Activated effector memory CD4-positive, alpha-beta T cell treated with anti-CD3 and anti-CD28 coated beads, Interleukin-2, amount 50 U/mL, for 16 hours (primary cell): Measurements from ENCODE around the gene USH1C.
A peak's percentile ranks its signal among the peaks of the same experiment; 100 is the strongest.

ENCODE experiments used
- DNase-seq: peaks from one replicate; pipeline ENCODE4 v3.0.0-alpha.2; 2020

The USH1C gene

DNA sequence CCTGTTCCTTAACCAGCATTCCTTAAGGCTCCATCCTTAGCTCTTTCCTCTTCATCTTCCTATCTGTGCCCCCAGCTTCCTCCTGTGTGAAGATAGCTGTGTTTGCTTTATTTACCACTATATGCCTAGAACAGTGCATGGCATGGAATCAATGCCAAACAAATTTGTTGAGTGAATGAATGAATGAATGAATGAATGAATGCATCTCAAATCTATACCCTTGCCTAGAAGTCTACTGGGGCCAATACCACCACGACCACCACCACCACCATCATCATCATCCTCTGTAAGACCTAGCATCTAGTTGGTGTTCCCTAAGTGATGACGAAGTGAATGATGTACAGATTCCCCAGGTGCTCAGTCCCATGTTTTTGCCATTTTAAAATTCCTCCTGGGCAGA lies 2.0 kb upstream of the USH1C start:
- no peak for DNase-seq

- peak; percentile 45 for DNase-seq
Measured at GRCh38 chr11:17543574-17544180, 539 bp downstream of the USH1C start.

- peak; percentile 44 for DNase-seq
Measured at GRCh38 chr11:17543041-17543440, 1.2 kb downstream of the USH1C start.

DNA sequence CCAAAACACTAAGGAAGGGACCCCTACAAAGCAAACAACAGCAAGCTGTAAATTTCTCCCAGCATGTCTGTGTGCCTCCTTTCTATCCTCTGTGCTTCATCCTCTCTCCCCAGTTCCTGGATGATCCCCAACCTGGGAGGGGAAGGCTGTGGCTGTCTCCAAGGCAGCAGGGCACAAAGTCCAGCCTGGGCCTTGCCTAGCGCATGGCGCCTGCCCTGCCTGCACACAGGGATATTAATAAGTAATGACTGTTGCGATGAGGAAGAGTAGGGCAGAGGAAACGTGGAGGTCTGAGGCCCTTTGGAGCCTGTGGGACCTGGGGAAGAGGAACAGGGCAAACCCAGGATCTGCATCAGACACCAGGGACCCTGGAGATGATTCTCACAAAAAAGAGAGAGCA lies 2.0 kb downstream of the USH1C start:
- peak; percentile 22 for DNase-seq

DNA sequence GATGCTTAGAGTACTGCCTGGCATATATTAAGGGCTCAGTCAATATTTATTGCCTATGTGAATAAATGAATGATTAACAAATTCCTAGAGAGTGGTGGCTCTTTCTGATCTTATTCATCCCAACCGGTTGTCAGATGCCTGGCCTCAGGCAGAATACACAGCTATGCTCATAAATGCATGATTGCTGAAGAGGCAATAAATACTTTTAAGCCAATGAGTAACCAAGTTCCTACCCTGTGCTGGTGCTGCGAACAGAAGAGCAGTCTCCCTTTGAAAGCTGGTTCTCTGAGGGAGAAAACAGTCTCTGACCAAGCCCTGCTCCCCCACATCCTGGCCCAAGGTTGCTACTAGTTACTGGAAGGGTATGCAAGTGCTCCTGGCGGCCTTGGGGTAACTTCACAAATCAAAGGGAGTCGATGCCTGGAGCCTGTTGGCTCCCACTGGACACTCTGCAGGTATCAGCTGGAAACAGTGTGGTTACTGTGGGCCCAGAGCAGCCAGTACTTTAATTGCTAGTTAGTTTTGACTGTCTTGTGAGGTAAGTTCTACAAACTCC lies 2.8 kb downstream of the USH1C start:
- no peak for DNase-seq

DNA sequence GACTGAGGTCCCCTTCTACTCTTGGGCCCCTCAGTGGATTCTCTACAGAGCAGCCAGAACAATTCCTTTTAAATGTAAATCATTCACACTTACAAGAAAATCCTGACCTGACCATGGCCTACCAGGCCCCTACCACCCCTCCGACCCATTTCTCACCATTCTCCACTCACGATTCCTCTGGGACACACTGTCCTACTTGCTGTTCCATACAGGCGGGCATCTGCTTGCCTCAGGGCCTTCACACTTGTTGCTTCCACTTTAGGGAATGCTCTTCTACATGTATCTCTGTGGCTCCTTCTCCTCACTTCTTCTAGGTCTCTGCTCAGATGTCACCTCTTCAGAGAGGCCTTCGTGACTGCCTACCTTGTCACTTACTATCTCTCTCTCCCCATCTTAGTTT lies 3.4 kb downstream of the USH1C start:
- no peak for DNase-seq

GRCh38 chr11:17538731-17539130 lies 5.5 kb downstream of the USH1C start:
- DNase-seq: no peak

GRCh38 chr11:17538054-17538453 lies 6.2 kb downstream of the USH1C start:
- DNase-seq: no peak

GRCh38 chr11:17537261-17537660 lies 7.0 kb downstream of the USH1C start:
- DNase-seq: no peak

DNA sequence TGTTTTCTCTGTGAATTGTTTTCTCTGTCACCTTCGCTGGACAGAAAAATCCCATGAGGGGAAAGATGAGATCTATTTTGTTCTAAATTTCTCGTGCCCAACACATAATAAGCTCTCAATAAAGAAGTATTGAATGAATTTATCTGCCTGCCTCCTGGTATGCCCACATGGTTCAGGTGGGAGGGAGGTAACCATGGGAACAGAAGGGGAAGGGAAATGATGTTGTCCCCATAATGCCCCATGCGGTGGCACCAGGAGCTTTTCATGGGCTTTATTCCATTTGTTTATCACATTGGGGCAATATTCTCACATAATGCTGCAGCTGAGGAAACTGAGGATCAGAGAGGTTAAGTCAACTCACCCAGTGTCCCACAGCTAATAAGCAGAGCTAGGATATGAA lies 8.7 kb downstream of the USH1C start:
- DNase-seq: no peak

GRCh38 chr11:17533778-17534415 lies 10.3 kb downstream of the USH1C start:
- no peak for DNase-seq

- no peak for DNase-seq
Measured at GRCh38 chr11:17533341-17533740, 10.9 kb downstream of the USH1C start.

DNA sequence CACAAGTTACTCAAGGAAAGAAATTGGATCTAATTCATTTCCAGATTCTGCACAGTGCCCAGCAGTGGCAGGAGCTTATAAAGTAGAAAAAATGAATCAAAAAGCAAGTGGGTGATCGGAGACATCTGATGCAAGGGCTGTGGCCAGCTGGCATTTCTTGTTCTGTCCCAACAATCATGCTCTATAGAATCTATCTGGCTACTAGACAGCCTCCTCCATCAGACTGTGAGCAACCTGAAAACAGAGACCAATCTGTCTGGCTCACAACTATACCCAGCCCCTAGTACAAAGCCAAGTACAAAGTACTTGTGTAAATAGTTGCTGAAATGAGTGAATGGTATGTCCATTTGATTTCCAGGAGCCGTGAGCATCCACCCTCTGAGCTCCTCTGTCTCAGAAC lies 11.4 kb downstream of the USH1C start:
- no peak for DNase-seq

DNA sequence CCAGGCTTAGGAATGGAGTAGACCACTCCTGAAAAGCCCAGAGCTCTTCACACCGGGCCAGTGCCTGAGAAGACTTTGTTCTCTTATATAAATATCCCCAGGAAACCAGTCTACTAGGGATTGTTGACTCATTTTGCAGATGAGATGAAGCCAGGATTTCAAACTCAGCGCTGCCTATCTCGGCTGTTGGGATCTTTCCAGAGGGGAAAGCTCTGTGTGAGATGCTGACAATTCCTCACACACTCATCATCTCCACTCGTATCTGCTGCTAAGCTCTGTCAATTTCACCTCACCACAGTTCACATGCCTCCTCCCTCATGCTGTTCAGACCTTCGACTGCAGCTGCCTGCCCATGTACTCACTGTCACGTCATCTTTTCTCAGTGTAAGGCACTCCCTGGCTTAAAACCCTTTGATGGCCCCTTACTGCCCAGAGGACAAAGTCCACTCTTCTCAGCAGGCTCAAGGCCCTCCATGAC lies 12.5 kb downstream of the USH1C start:
- no peak for DNase-seq

- no peak for DNase-seq
Measured at GRCh38 chr11:17531071-17531600, 13.1 kb downstream of the USH1C start.

DNA sequence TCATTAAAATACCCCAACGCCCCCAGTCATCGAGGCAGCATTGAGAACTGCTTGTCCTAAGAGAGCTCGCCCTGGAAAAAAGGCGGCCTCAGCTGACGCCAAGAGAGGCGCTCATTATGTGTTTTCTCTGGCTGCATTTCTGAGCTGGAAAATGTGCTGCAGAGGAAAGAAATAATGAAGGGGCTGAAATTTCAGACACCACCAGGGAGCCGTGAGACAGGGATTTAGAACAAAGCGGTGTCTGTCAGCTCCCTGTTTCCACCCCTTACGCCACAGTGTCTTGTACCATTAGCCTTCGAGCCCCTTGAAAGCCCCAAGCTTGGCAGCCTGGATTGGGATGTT lies 14.4 kb downstream of the USH1C start:
- DNase-seq: no peak

DNA sequence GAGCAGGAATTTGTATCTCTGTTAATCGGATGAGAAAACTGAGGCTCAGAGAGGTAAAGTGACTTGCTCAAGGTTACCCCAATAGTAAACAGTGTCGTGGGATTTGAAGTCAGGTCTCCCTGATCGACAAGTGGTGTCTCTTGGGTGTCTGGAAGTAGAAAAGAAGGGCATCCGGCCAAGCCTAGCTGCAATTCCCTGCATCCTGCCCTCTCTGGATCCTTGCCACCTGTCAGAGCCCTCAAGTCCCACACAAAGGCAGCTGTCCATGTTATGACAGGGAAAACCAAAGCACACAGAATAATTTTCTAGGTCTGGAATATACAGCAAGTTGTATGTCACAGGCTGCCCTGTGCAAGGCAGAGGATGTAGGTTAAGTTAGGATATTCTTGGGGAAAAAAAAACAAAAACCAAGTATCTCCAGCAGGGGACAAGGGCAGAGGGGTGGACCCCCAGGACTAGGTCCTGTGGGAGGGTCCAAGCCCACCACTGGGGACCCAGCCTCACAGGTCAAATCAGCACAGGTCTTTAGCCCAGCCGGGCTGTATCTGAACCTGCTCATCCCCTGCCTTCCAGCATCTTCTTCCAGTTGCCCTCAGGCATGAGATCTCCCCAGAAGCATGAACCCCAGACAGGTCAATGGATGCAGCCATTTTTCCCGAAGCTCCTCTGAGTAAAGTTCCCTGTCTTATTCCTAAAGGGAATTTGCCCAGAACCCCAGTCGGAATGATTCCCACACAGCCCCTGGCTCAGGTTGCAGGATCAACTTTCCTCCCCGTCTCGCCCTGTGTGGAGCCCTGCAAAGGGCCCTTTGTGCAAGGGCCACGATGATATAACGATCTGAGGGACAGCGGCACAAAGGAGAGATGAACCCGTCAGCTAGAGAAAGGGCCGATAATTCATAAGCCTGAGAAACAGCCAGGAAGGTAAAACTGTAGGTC lies 15.0 kb downstream of the USH1C start:
- DNase-seq: no peak

DNA sequence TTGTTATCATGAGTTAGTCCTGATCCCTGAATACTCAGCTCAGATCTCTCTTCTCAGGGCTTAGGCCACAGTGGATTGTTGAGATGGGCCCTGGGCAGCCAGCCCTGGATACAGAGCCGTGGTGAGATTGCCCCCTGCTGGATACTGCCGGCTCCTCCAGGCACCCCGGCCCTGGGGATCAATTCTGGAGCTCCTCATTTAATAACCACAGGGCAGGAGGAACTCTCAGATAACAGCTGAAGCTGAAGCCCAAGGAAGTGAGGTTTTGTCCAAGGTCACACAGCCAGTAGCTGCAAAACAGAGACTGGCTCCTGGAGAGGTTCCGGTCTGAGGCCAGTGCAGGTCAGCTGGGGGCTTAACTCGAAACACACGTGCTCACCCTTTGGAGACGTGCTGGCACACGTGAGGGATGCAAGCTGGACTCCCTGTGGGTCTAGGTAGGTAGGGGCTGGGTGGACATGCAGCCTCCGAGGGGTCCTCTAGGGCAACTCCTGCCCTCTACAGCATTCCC lies 16.0 kb downstream of the USH1C start:
- DNase-seq: peak; percentile 75

GRCh38 chr11:17527628-17527995 lies 16.6 kb downstream of the USH1C start:
- DNase-seq: no peak

DNA sequence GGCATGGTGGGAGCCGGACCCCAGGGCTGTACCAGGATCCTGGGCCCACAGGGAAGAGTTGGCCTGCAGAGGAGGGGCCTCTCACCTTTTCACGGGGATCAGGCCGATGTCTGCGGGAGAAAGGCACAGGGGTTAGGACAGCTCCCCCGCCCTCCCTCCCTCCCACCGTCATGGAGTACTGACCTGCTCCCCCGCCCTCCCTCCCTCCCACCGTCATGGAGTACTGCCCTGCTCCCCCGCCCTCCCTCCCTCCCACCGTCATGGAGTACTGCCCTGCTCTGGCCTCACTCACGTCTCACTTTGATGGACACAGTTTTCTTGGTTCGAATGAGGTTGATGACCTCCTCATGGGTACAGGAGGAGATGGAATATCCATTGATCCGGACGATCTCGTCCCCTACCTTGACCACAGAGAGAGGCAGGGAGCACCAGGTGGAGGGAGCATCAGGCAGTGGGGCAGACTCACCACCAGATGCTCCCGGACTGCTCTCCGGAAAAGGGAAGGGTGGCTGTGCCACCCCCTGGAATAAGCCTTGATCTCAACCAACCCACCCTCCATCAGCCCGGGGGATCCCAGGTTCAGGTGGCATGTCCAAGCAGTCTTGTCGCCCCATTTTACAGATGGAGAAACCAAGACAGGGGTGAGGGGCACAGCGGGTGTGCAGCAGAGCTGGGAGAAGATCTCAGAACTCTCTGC lies 17.1 kb downstream of the USH1C start:
- no peak for DNase-seq

DNA sequence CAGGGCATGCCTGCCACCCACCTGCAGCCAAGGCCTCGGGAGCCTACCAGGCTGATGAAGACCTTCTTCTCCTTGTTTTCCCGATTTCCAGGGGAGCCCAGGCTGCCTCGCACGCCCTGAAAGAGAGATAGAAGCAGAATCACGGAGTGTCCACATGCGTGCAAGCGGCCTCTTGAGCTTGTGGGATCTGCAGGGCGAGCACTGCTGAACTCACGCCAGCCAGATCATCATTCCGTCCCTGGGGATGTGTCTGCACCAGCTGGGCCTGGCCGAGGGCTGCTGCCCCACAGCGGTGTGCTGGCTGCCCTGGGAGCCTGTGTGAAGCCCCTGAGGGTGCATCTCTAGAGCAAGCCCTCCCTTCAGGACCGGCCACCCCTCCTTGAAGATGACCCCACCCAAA lies 17.9 kb downstream of the USH1C start:
- no peak for DNase-seq

DNA sequence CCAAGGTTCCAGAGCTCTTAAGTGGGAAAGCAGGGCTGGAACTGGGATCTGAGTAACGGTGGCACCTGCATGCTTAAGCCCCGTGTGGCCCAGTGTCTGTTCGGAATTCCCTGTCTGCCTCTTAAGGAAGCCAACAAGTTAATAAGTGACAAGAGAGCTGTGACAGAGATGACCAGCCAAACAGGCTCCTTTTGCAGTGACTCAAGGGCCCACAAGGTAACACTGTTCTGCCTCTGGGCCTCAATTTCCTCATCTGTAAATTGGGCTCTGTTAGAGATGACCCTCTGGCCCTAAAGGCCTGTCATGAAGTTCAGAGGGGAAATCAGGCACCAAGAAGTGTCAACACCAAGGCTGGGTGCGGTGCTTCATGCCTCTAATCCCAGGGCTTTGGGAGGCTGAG lies 18.6 kb downstream of the USH1C start:
- no peak for DNase-seq

DNA sequence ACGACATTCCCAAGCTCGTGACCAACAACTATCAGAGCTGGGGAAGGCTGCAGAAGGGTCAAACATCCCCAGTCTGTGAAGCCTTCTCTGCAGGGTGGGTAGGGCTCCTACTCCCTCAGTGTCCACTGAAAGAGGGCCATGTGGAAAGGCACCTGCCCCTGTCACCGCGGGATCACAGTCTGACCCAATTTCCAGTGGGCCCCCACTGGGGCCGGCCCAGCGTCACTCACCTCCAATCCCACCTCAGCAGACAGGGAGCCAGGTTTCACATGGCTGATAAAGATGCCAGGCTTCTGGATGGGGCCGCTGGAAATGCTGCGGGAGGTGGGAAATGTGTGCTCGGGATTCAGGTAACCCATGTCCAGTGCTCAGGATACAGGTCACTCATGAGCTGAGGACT lies 20.0 kb downstream of the USH1C start:
- no peak for DNase-seq
